ENCODE results near the gene C9orf57. TPM values are rescaled to one million over a fixed set of nuclear protein-coding genes. Genes with fewer than 3 reads are reported as not detected.

Gene C9orf57, protein sequence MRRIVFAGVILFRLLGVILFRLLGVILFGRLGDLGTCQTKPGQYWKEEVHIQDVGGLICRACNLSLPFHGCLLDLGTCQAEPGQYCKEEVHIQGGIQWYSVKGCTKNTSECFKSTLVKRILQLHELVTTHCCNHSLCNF
- total RNA-seq (2021): not detected in 2 replicates
- long read RNA-seq: 0 reads

DNA sequence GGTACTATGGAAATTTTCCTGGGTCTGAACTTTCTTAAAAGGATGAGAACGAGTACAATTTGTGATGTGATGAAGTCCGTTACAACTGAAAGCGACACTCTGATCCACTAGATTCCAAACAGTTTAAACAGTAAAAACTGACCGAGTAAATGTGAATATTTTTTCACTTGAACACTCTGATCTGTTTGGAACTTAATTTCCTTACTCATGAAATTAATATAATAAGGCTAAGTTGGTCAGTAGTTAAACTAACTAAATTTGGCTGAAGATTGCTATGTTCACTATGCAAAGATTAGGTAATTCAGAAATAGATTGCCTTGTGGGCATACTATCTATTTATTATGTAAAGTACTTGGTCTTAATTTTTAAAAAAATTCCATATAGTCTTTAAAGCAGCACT, at the start of gene C9orf57:
Gene C9orf57, minus strand, starts transcription at position 101 of the 400 bp plus-strand sequence. CDS start 1,282 bp downstream, outside the sequence.
- Histone ChIP-seq H4K91ac (ENCODE audit: insufficient read length, low read depth, low read length) (no peak within 1 kb of the TSS), H2BK120ac (ENCODE audit: low read depth, low read length, poor library complexity, severe bottlenecking) (no peak within 1 kb of the TSS), H4K5ac (ENCODE audit: insufficient read length, low read depth, low read length) (no peak within 1 kb of the TSS), H3K4me2 (ENCODE audit: insufficient read depth, insufficient read length, low read length) (no peak within 1 kb of the TSS), H2AK5ac (ENCODE audit: insufficient read length, low read length) (no peak within 1 kb of the TSS), H3K4ac (ENCODE audit: low read depth, low read length) (no peak within 1 kb of the TSS), H2BK20ac (ENCODE audit: low read depth, low read length, poor library complexity, severe bottlenecking) (no peak within 1 kb of the TSS), H4K8ac (replicated peaks; ENCODE audit: insufficient read length, low read depth, low read length) (no peak within 1 kb of the TSS), H2AFZ (ENCODE audit: low read length) (no peak within 1 kb of the TSS), H4K20me1 (ENCODE audit: control insufficient read depth, insufficient read depth, insufficient read length) (no peaks in the 10 kb centered on the region), H2BK12ac (ENCODE audit: insufficient read length, low read depth, low read length) (no peak within 1 kb of the TSS), H3K18ac (ENCODE audit: insufficient read length, low read depth, low read length) (no peak within 1 kb of the TSS), H3K56ac (ENCODE audit: insufficient read length, low read depth, low read length) (no peak within 1 kb of the TSS), H3K79me1 (ENCODE audit: insufficient read depth, low read depth, low read length, poor library complexity, severe bottlenecking) (no peaks in the 10 kb centered on the region), H2BK5ac (ENCODE audit: insufficient read length, low read length) (no peak within 1 kb of the TSS), H3K14ac (ENCODE audit: insufficient read depth, low read length) (no peak within 1 kb of the TSS), H3K27me3 (ENCODE audit: insufficient read depth, low read length) (no peaks in the 10 kb centered on the region), H3K23ac (ENCODE audit: insufficient read length, low read depth, low read length) (no peak within 1 kb of the TSS), H3K23me2 (ENCODE audit: insufficient read length, low read depth, low read length, poor library complexity, severe bottlenecking) (no peaks in the 10 kb centered on the region), H3T11ph (ENCODE audit: low read length) (no peak within 1 kb of the TSS), H3K9me3 (ENCODE audit: control insufficient read depth, low read depth, low read length) (no peaks in the 10 kb centered on the region), H3K9ac (ENCODE audit: extremely low read depth, insufficient read length, low read length) (no peak within 1 kb of the TSS), H2BK15ac (ENCODE audit: low read depth, low read length) (no peak within 1 kb of the TSS), H3K4me1 (ENCODE audit: insufficient read depth, low read length) (no peaks in the 10 kb centered on the region), H3K79me2 (ENCODE audit: insufficient read depth, low read length) (no peaks in the 10 kb centered on the region), H3K27ac (ENCODE audit: insufficient read length, low read depth, low read length) (no peak within 1 kb of the TSS)
- Mint-ChIP-seq H3K36me3 (ENCODE audit: insufficient read depth in 1 of 3, low read depth in 3 of 3) (no peaks in the 10 kb centered on the region), H3K9me3 (no peaks in the 10 kb centered on the region), H3K27ac (no peak within 1 kb of the TSS), H3K27me3 (ENCODE audit: low read depth) (no peaks in the 10 kb centered on the region), H3K4me1 (no peaks in the 10 kb centered on the region), H3K4me3 (no peak within 1 kb of the TSS)
- no CpG with 5 or more reads among the region's 4 CpGs for WGBS (ENCODE audit: extremely low coverage, insufficient read length, low lambda C conversion rate)
- TF ChIP-seq, protein P1, sequence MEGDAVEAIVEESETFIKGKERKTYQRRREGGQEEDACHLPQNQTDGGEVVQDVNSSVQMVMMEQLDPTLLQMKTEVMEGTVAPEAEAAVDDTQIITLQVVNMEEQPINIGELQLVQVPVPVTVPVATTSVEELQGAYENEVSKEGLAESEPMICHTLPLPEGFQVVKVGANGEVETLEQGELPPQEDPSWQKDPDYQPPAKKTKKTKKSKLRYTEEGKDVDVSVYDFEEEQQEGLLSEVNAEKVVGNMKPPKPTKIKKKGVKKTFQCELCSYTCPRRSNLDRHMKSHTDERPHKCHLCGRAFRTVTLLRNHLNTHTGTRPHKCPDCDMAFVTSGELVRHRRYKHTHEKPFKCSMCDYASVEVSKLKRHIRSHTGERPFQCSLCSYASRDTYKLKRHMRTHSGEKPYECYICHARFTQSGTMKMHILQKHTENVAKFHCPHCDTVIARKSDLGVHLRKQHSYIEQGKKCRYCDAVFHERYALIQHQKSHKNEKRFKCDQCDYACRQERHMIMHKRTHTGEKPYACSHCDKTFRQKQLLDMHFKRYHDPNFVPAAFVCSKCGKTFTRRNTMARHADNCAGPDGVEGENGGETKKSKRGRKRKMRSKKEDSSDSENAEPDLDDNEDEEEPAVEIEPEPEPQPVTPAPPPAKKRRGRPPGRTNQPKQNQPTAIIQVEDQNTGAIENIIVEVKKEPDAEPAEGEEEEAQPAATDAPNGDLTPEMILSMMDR (conservative IDR thresholded peaks at IDR 0.05): no peak
- no peak for DNase-seq
